ENCODE measurements around the gene IDH3A.
"Not testable (repeated sequence)": the region's sequence is repeated elsewhere in the genome, so short reads cannot be mapped to it uniquely, and the experiment has no call there.

The IDH3A gene

GRCh38 chr15:78129751-78130287 lies 19.3 kb upstream of the IDH3A start:
- no peak for DNase-seq (ENCODE audit: low spot score)

GRCh38 chr15:78130466-78131294 lies 18.5 kb upstream of the IDH3A start:
- peak; percentile 20 for DNase-seq (ENCODE audit: low spot score)

DNA sequence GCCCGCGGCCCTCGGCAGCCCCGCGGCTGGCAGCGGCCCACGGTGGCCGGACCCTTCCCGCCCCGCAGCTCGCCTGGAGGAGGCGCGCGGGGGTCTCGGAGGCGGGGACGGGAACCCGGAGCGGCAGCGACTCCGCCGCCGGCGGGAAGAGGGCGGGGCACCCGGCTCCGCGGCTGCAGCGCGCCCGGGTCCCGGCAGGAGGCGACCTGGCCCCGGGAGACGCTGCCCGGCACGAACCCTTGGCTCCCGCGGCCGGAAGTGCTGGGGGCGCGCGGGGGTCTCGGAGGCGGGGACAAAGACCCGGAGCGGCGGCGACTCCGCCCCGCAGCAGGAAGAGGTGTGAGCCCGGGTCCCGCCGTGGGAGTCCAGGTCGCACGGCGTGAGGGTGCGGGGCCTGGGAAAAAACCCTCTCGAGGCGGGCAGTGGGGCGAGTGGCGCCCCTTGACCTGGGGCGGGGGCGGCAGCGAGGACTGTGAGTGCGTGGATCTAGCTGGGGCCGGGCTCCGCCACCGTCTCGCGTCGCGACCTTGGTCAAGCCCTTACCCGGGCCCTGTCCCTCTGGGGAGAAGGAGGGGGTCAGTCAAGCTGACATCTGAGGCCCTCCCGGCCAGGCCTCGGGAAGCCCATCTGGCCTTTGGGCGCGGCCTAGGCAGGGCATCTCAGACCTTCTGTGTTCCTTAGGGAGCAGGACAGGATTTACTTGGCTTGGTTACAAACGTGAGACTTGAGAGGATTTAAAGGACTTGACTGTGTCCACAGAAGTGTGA lies 17.7 kb upstream of the IDH3A start, which contains the start of gene CIB2:
CIB2 (minus strand) TSS at position 151 of the 767 bp plus-strand sequence. CDS start 230 bp downstream, outside the sequence.
- peak; percentile 70 for DNase-seq (ENCODE audit: low spot score)

- no peak for DNase-seq (ENCODE audit: low spot score)
Observed at GRCh38 chr15:78133801-78134200, 15.4 kb upstream of the IDH3A start.

GRCh38 chr15:78139578-78139977 lies 9.6 kb upstream of the IDH3A start:
- no peak for DNase-seq (ENCODE audit: low spot score)

- no peak for DNase-seq (ENCODE audit: low spot score)
Observed at GRCh38 chr15:78140292-78140691, 8.9 kb upstream of the IDH3A start.

DNA sequence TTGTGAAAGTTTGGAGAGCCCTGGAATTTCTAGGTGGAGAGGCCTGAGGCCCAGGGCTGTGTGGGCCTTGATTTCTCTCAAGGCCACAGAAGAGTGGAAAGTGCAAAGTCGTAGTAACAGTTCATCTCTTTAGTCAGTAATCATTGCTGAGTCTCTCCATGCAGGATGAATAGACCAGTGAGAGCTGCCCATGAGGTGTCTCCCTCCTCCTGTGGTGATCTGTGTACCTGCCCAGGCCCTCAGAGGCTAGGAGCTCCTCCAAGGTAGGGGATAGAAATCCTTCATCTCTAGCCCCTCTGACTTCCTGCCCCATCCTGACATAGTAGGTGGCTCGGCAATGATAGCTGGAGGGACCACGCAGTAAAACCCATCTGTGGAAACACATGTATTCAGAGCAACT lies 6.8 kb upstream of the IDH3A start:
- DNase-seq (ENCODE audit: low spot score): no peak

DNA sequence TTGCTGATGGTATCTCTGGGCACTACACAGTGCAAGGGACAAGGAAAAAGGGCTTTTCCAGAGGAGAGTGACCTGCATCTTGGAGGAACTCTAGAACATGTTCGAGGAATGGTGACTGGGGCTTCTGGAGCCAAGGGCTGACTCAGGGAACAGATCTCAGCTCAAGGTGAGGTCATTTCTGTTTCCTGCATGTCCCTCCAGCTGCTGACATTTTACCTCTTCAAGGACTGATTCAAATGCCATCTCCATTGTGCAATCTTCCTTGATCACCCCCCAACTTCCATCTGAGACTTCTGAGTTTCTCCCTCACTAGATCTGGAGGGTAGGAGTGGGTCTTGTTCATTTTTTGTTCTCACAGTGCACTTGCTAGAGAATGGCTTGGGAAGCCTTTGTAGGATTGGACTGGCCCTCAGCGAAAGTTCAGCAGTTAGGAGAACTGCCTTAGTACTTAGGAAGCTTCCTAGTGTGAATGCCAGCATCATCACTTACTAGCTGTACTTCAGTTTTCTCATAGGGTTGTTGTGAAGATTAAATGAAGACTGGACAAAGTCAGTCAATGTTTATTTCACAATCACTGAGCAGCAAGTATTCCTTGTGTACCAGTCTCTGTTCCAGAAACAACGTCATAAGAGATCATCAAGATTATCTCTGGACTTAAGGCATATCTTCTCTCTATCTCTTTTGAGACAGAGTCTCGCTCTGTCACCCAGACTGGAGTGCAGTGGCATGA lies 2.6 kb upstream of the IDH3A start:
- no peak for DNase-seq (ENCODE audit: low spot score)

- DNase-seq (ENCODE audit: low spot score): no peak
Observed at GRCh38 chr15:78147566-78147965, 1.6 kb upstream of the IDH3A start.

DNA sequence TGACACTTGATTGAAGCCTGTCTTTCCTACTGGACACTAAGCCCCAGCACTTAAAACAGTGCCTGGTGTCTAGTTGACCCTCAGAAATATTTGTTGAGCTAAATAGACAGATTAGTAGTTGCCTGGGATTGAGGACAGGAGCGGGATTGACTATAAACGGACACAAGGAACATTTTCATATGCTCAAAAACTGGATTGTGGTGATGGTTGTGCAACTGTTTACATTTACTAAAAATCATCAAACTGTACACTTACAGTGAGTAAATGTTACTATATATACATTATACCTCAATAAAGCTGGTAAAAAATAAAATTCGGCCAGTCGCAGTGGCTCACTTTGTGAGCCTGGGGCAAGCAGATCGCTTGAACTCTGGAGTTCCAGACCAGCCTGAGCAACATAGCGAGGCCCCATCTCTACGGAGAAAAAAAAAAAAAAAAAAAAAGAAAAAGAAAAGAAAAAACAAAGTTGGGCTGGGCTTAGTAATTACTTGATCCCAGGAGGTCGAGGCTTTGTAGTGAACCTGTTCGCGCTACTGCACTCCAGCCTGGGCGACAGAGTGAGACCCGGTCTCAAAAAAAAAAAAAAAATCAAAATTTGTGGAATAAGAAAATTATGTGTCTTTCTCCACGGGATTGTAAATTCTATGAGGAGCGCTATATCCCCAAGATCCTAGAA lies 632 bp upstream of the IDH3A start:
- DNase-seq (ENCODE audit: low spot score): no peak

DNA sequence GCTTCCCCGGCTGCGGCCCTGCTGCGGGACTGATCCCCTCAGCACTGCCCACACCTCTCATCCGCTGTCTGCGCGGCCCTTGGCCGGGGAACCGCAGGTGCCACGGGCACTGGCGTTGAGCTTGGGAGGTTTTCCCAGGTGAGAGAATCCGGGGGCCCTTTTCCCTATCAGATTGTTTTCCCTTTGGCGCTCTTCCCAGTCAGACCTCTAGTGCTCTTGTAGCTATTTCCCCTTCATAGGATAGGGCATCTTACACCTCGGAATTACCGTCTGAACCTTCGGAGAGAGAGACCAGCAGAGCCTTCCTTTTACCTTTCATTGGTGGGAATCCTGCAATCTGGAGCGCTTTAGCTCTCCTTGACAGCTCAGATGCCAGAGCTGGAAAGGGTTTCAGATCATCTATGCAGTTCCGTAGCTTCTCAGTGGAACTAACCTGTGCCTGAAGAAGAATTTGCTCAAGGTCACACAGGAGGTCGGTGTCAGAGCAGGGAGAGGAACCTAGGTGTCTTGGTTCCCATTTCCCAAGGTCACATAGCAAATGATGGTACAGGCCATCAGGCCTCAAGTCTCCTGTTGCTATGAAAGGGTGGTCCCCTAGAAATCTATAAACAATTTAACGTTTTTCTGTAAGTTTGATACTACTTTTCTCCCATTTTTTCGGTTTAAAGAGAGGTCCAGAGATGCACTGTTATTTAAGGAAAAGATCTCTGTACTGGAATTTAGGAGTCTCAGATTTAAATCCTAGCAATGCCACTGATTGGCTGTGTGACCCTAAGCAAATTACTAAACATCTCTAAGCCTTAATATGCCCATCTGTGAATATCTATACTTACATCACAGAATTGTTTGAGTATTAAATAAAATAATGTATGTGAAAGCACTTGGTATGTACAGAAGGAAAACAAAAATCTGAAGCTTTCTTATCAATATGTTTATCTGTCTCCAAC lies 916 bp downstream of the IDH3A start:
- no peak for DNase-seq (ENCODE audit: low spot score)

GRCh38 chr15:78151075-78151474 lies 1.9 kb downstream of the IDH3A start:
- not testable (repeated sequence) for DNase-seq (ENCODE audit: low spot score)

GRCh38 chr15:78154955-78155354 lies 5.8 kb downstream of the IDH3A start:
- no peak for DNase-seq (ENCODE audit: low spot score)

- DNase-seq (ENCODE audit: low spot score): no peak
Observed at GRCh38 chr15:78155355-78155939, 6.3 kb downstream of the IDH3A start.

- DNase-seq (ENCODE audit: low spot score): no peak
Observed at GRCh38 chr15:78156653-78157052, 7.5 kb downstream of the IDH3A start.

- no peak for DNase-seq (ENCODE audit: low spot score)
Observed at GRCh38 chr15:78157203-78157602, 8.0 kb downstream of the IDH3A start.

DNA sequence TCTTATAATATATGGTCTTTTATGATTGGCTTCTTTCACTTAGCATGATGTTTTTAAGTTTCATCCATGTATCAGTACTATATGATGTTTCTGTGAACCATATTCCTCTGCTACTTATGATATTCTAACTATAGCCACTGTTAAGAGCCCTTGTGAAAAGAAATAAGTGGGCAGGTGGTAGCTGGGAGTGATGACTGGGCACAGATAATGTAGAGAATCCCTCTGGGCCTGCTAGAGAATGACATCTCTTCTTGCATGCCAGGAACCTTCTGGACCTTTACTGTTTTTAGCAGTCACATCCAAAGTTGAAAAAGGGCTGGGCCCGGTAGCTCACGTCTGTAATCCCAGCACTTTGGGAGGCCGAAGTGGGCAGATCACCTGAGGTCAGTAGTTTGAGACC lies 10.2 kb downstream of the IDH3A start:
- no peak for DNase-seq (ENCODE audit: low spot score)

- DNase-seq (ENCODE audit: low spot score): no peak
Observed at GRCh38 chr15:78162038-78162437, 12.9 kb downstream of the IDH3A start.

GRCh38 chr15:78164010-78164409 lies 14.8 kb downstream of the IDH3A start:
- no peak for DNase-seq (ENCODE audit: low spot score)

GRCh38 chr15:78167227-78167888 lies 18.2 kb downstream of the IDH3A start:
- DNase-seq (ENCODE audit: low spot score): peak; percentile 40

Measured in CD4-positive, alpha-beta T cell treated with Interleukin-2 at 100 ng/mL for 4 hours (primary cell).